Trophoblast cell (in vitro differentiated cells and primary cell): Measurements from ENCODE around the gene SAMSN1.
"Not testable (repeated sequence)": the region's sequence is repeated elsewhere in the genome, so short reads cannot be mapped to it uniquely, and the experiment has no call there.

Experiments
- DNase-seq, 2 donors: peaks; one replicate each; pipeline ENCODE4 v3.0.0-alpha.2; 2016
- H2AFZ ChIP-seq: 2 replicates; pipeline ENCODE4 v1.6.1; 2013; ENCODE audit warnings: low read length, moderate library complexity, mild to moderate bottlenecking; ENCODE audit not compliant: insufficient read depth, poor library complexity
- H2AK5ac ChIP-seq: 2 replicates; pipeline ENCODE4 v1.6.1; 2013; ENCODE audit warnings: mild to moderate bottlenecking, low read length
- H2BK120ac ChIP-seq: 2 replicates; pipeline ENCODE4 v1.6.1; 2013; ENCODE audit warnings: low read length, mild to moderate bottlenecking, moderate library complexity; ENCODE audit not compliant: insufficient read depth, poor library complexity
- H2BK12ac ChIP-seq: 2 replicates; pipeline ENCODE4 v1.6.1; 2013; ENCODE audit warnings: mild to moderate bottlenecking, low read length, moderate library complexity
- H2BK5ac ChIP-seq: 2 replicates; pipeline ENCODE4 v1.6.1; 2013; ENCODE audit warnings: low read length, low read depth, moderate library complexity, mild to moderate bottlenecking; ENCODE audit not compliant: poor library complexity
- H3K14ac ChIP-seq: 2 replicates; pipeline ENCODE4 v1.6.1; 2013; ENCODE audit warnings: mild to moderate bottlenecking, low read length
- H3K18ac ChIP-seq: 2 replicates; pipeline ENCODE4 v1.6.1; 2013; ENCODE audit warnings: mild to moderate bottlenecking, low read length
- H3K23ac ChIP-seq: 2 replicates; pipeline ENCODE4 v1.6.1; 2013; ENCODE audit warnings: low read length
- H3K27ac ChIP-seq: 2 replicates; pipeline ENCODE4 v1.5.1; 2013; ENCODE audit warnings: low read depth, mild to moderate bottlenecking, inconsistent platforms, low read length, moderate library complexity
- H3K27me3 ChIP-seq: 2 replicates; pipeline ENCODE4 v1.6.1; 2013; ENCODE audit warnings: inconsistent platforms, mild to moderate bottlenecking, low read length, moderate library complexity; ENCODE audit not compliant: insufficient read depth
- H3K36me3 ChIP-seq, 2 experiments: 1 replicate in 1 of 2; 2 replicates in 1 of 2; pipeline ENCODE4 v1.6.1; 2013; ENCODE audit warnings: low read length in 2 of 2, mild to moderate bottlenecking in 2 of 2, moderate library complexity in 1 of 2; ENCODE audit not compliant: insufficient read depth in 2 of 2, control insufficient read depth in 1 of 2
- H3K4ac ChIP-seq: 2 replicates; pipeline ENCODE4 v1.6.1; 2013; ENCODE audit warnings: low read depth, mild to moderate bottlenecking, low read length, moderate library complexity
- H3K4me1 ChIP-seq, 2 experiments: 1 replicate in 1 of 2; 2 replicates in 1 of 2; pipeline ENCODE4 v1.6.1; 2013; ENCODE audit warnings: low read length in 2 of 2, mild to moderate bottlenecking in 2 of 2, moderate library complexity in 1 of 2; ENCODE audit not compliant: insufficient read depth in 2 of 2, control insufficient read depth in 1 of 2
- H3K4me2 ChIP-seq: 2 replicates; pipeline ENCODE4 v1.6.1; 2013; ENCODE audit warnings: inconsistent platforms, mild to moderate bottlenecking, low read length, moderate library complexity
- H3K4me3 ChIP-seq: 2 replicates; pipeline ENCODE4 v1.5.1; 2013; ENCODE audit warnings: mild to moderate bottlenecking, low read depth, low read length, inconsistent platforms
- H3K79me1 ChIP-seq: one replicate; pipeline ENCODE4 v1.6.1; 2013; ENCODE audit warnings: low read length
- H3K79me2 ChIP-seq: 2 replicates; pipeline ENCODE4 v1.6.1; 2013; ENCODE audit warnings: low read length, mild to moderate bottlenecking; ENCODE audit not compliant: control insufficient read depth, insufficient read depth, poor library complexity
- H3K9ac ChIP-seq: 2 replicates; pipeline ENCODE4 v1.6.1; 2013; ENCODE audit warnings: mild to moderate bottlenecking, low read length
- H3K9me3 ChIP-seq: 2 replicates; pipeline ENCODE4 v1.6.1; 2013; ENCODE audit warnings: low read depth, mild to moderate bottlenecking, control low read depth, inconsistent platforms, low read length; ENCODE audit not compliant: insufficient read depth
- H4K12ac ChIP-seq: 2 replicates; pipeline ENCODE4 v1.6.1; 2013; ENCODE audit warnings: low read depth, mild to moderate bottlenecking, low read length, moderate library complexity
- H4K8ac ChIP-seq: 2 replicates; pipeline ENCODE4 v1.6.1; 2013; ENCODE audit warnings: low read depth, mild to moderate bottlenecking, low read length, moderate library complexity
- H4K91ac ChIP-seq: one replicate; pipeline ENCODE4 v1.6.1; 2013; ENCODE audit warnings: low read depth, mild to moderate bottlenecking, low read length, moderate library complexity
- WGBS: extraction: QIAGEN DNeasy Blood & Tissue Kit; methylation state at CpG from one replicate; pipeline ENCODE4 v1.1.7; 2013; ENCODE audit warnings: missing lambda C conversion rate; ENCODE audit not compliant: insufficient read length, insufficient coverage; ENCODE audit errors: extremely low coverage; 5-methylcytosine and 5-hydroxymethylcytosine counted together

Gene SAMSN1

DNA sequence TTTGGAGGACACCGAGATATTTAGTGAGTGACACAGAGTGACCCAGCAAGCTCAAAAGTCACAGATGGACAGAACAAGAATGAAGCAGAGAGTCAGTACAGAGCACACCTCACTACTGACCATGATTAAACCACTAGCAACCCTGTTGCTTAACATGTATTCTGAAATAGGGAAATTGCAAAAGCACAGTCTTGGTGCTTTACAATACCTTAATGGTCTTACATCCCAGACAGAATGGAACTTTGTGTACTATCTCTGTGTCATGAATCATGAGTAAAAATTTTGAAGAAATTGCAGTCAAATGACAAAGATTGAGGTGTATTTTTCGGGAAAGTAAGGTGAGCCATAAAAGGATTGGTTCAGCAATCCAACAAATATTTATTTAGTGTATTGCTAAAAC lies 2.7 kb upstream of the SAMSN1 start:
- H4K91ac ChIP-seq: no peak overlapping the region
- H3K4me2 ChIP-seq: no peak overlapping the region
- H2AK5ac ChIP-seq: no peak overlapping the region
- H3K36me3 ChIP-seq: no peaks in the 10 kb centered on the region
- no peaks in the 10 kb centered on the region for H3K4me1 ChIP-seq
- peak; percentile 75 to 98 for DNase-seq
- H2BK120ac ChIP-seq: no peak overlapping the region
- H2BK5ac ChIP-seq: no peak overlapping the region
- no peak overlapping the region for H4K12ac ChIP-seq
- H3K18ac ChIP-seq: no peak overlapping the region
- H3K4me3 ChIP-seq: no peak overlapping the region
- WGBS: no CpG with 5 or more reads among the region's 2 CpGs
- H3K79me2 ChIP-seq: no peaks in the 10 kb centered on the region
- no peaks in the 10 kb centered on the region for H3K27me3 ChIP-seq
- H4K8ac ChIP-seq: no peak overlapping the region
- H3K9ac ChIP-seq: no peak overlapping the region
- no peak overlapping the region for H3K23ac ChIP-seq
- H3K4ac ChIP-seq: no peak overlapping the region
- H2AFZ ChIP-seq: no peak overlapping the region
- no peaks in the 10 kb centered on the region for H3K79me1 ChIP-seq
- H2BK12ac ChIP-seq: no peak overlapping the region
- H3K27ac ChIP-seq: no peak overlapping the region
- H3K14ac ChIP-seq: no peak overlapping the region
- no peaks in the 10 kb centered on the region for H3K9me3 ChIP-seq

DNA sequence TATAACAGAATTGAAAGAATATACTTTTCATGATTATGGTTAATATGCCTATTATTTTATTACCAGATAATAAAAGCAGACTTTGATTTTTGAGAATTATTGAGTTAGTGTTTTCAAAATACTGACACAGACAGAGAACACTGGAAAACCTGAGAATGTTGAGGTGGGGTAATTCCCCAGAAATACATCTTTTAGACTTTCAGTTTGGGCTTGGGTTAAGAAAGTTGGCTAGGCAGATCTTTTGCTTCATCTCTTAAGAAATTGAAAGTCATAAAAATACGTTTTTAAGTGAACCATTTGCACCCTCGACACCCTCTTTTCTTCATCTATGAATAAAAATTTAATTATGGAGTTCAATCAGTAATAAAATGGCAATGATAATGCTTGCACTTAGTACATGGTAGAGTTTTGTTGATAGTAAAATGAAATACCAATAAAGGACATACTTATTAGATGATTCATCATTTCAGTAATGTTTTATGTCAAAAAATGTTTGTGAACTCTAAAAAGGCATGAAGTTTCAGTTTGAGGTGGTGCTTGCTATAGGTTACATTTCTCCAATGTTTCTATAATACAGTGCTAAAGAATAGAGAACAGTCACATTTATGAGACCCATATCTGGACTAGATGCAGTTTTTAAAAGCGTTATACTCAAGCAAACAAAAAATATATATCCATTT lies 1.9 kb upstream of the SAMSN1 start:
- WGBS: no CpG with 5 or more reads among the region's 3 CpGs

GRCh38 chr21:14546719-14547118 lies 604 bp upstream of the SAMSN1 start:
- H3K4me2 ChIP-seq, H3K23ac ChIP-seq, H2AK5ac ChIP-seq, H3K9me3 ChIP-seq, H3K4ac ChIP-seq, H4K12ac ChIP-seq, H3K27me3 ChIP-seq, H2BK120ac ChIP-seq, H3K4me3 ChIP-seq, DNase-seq, H3K9ac ChIP-seq, H4K8ac ChIP-seq, H2AFZ ChIP-seq, H3K4me1 ChIP-seq, H3K36me3 ChIP-seq, H3K79me2 ChIP-seq, H2BK12ac ChIP-seq, H3K18ac ChIP-seq, H4K91ac ChIP-seq, H3K27ac ChIP-seq, H3K14ac ChIP-seq, H2BK5ac ChIP-seq, H3K79me1 ChIP-seq: not testable (repeated sequence)
- no CpG with 5 or more reads among the region's 7 CpGs for WGBS

More for the DNA sequence above, 1.9 kb upstream of the SAMSN1 start:
- H3K4ac ChIP-seq: no peak overlapping the region
- H2BK12ac ChIP-seq: no peak overlapping the region
- H2AFZ ChIP-seq: no peak overlapping the region
- H3K9ac ChIP-seq: no peak overlapping the region
- H3K9me3 ChIP-seq: no peaks in the 10 kb centered on the region
- H3K27me3 ChIP-seq: no peaks in the 10 kb centered on the region
- no peak overlapping the region for H3K4me2 ChIP-seq
- H3K18ac ChIP-seq: no peak overlapping the region
- H3K36me3 ChIP-seq: no peaks in the 10 kb centered on the region
- DNase-seq: peak in 1 of 2 donors; percentile 39
- no peak overlapping the region for H4K8ac ChIP-seq
- no peak overlapping the region for H2BK120ac ChIP-seq
- no peak overlapping the region for H4K12ac ChIP-seq
- H3K79me1 ChIP-seq: no peaks in the 10 kb centered on the region
- H4K91ac ChIP-seq: no peak overlapping the region
- no peak overlapping the region for H3K23ac ChIP-seq
- no peak overlapping the region for H2AK5ac ChIP-seq
- no peaks in the 10 kb centered on the region for H3K4me1 ChIP-seq
- H2BK5ac ChIP-seq: no peak overlapping the region
- H3K14ac ChIP-seq: no peak overlapping the region
- H3K27ac ChIP-seq: no peak overlapping the region
- no peaks in the 10 kb centered on the region for H3K79me2 ChIP-seq
- no peak overlapping the region for H3K4me3 ChIP-seq

GRCh38 chr21:14543983-14544382 lies 2.1 kb downstream of the SAMSN1 start:
- no peak overlapping the region for H3K18ac ChIP-seq
- H3K4ac ChIP-seq: no peak overlapping the region
- no peak overlapping the region for H4K12ac ChIP-seq
- no peaks in the 10 kb centered on the region for H3K79me2 ChIP-seq
- H3K4me3 ChIP-seq: no peak overlapping the region
- H3K9me3 ChIP-seq: no peaks in the 10 kb centered on the region
- no peaks in the 10 kb centered on the region for H3K79me1 ChIP-seq
- no peak for DNase-seq
- no peak overlapping the region for H2BK120ac ChIP-seq
- no peak overlapping the region for H3K9ac ChIP-seq
- H4K91ac ChIP-seq: no peak overlapping the region
- no peak overlapping the region for H3K27ac ChIP-seq
- H4K8ac ChIP-seq: no peak overlapping the region
- no peak overlapping the region for H3K23ac ChIP-seq
- no peaks in the 10 kb centered on the region for H3K27me3 ChIP-seq
- no peaks in the 10 kb centered on the region for H3K36me3 ChIP-seq
- H2BK12ac ChIP-seq: no peak overlapping the region
- H2BK5ac ChIP-seq: no peak overlapping the region
- H3K4me2 ChIP-seq: no peak overlapping the region
- WGBS: no CpG with 5 or more reads among the region's 5 CpGs
- no peak overlapping the region for H2AFZ ChIP-seq
- H3K4me1 ChIP-seq: no peaks in the 10 kb centered on the region
- no peak overlapping the region for H3K14ac ChIP-seq
- no peak overlapping the region for H2AK5ac ChIP-seq
